HepG2 (cell line): ENCODE results near the gene PPP1R1B. TPM values are rescaled to one million over a fixed set of nuclear protein-coding genes. Genes with fewer than 3 reads are reported as not detected.
A peak's percentile ranks its signal among the peaks of the same experiment; 100 is the strongest.

ENCODE experiments used
- FIP1L1 ChIP-seq: fragments of 200-400 bp; formaldehyde crosslinking; IDR thresholded peaks from 2 replicates; pipeline ENCODE4 v1.6.1; 2018; ENCODE audit warnings: low read depth, mild to moderate bottlenecking, low read length, moderate library complexity, borderline replicate concordance; ENCODE audit not compliant: insufficient read depth
- NR2F2 ChIP-seq: IDR thresholded peaks from 2 replicates; pipeline ENCODE4 v1.6.1; 2012; ENCODE audit warnings: low read depth, inconsistent platforms, borderline replicate concordance
- PHB2 ChIP-seq: fragments of 450-650 bp; IDR thresholded peaks from 2 replicates; pipeline ENCODE4 v1.6.1; 2018; ENCODE audit not compliant: partially characterized antibody
- ZC3H13 ChIP-seq: sonication (generic); formaldehyde crosslinking; IDR thresholded peaks from 2 replicates; pipeline ENCODE4 v1.8.1; 2023; ENCODE audit warnings: mild to moderate bottlenecking, missing genetic modification reagents, moderate library complexity
- ZNF12 ChIP-seq: sonication (generic); formaldehyde crosslinking; IDR thresholded peaks from 2 replicates; pipeline ENCODE4 v1.5.0; 2020; ENCODE audit warnings: missing genetic modification reagents
- ZNF225 ChIP-seq: sonication (generic); formaldehyde crosslinking; IDR thresholded peaks from 2 replicates; pipeline ENCODE4 v1.4.0; 2020; ENCODE audit warnings: mild to moderate bottlenecking, missing genetic modification reagents
- polyA plus RNA-seq, 8 experiments: library from polyadenylated mRNA; depleted of rRNA in 3 of 8; stranded (reverse) in 7 of 8; unstranded in 1 of 8; fragments of >200 nt; fragmentation: Illumina TruSeq in 4 of 8; extraction: Trizol in 4 of 8; gene quantifications; 2 replicates each; pipeline versions ENCODE4 v1.2.1 to v1.2.3, GENCODE V29; 2011 to 2016; ENCODE audit warnings: low read depth in 4 of 8, missing spikeins in 1 of 8, mixed read lengths in 1 of 8; ENCODE audit not compliant: insufficient read depth in 1 of 8
- total RNA-seq, 5 experiments: library from RNA; depleted of rRNA; stranded (reverse); fragments of >200 nt; fragmentation: Illumina TruSeq; extraction: Trizol; gene quantifications; 2 replicates each; pipeline ENCODE4 v1.2.3, GENCODE V29; 2016; ENCODE audit warnings: low read depth in 1 of 5
- TF ChIP-seq, protein P1 (sequence below): sonication (generic); formaldehyde crosslinking; conservative IDR thresholded peaks from 2 replicates; pipeline ENCODE4 v1.4.0; 2020; ENCODE audit warnings: missing genetic modification reagents
- TF ChIP-seq, protein P2 (sequence below): sonication (generic); formaldehyde crosslinking; IDR thresholded peaks from 2 replicates; pipeline ENCODE4 v1.9.0; 2021; ENCODE audit warnings: mild to moderate bottlenecking, missing genetic modification reagents
- TF ChIP-seq, protein P3 (sequence below): sonication (generic); formaldehyde crosslinking; IDR thresholded peaks from 2 replicates; pipeline ENCODE4 v1.4.0; 2020; ENCODE audit warnings: mild to moderate bottlenecking, missing genetic modification reagents
- TF ChIP-seq, protein P4 (sequence below): sonication (generic); formaldehyde crosslinking; IDR thresholded peaks from 2 replicates; pipeline ENCODE4 v1.4.0; 2020; ENCODE audit warnings: mild to moderate bottlenecking, low read depth, missing genetic modification reagents
- TF ChIP-seq, protein P5 (sequence below): sonication (generic); formaldehyde crosslinking; IDR thresholded peaks from 2 replicates; pipeline ENCODE4 v1.5.0; 2020; ENCODE audit warnings: mild to moderate bottlenecking, missing genetic modification reagents, borderline replicate concordance
- TF ChIP-seq, protein P6 (sequence below): IDR thresholded peaks from 2 replicates; pipeline ENCODE4 v1.6.1; 2016; ENCODE audit warnings: low read depth, missing genetic modification reagents, missing compliant biosample characterization

Gene PPP1R1B
- total and polyA plus RNA-seq, 2 of the 13 experiments (the other 11 are each of a cell fraction or from before 2014, with no cell fraction given): 0.08 TPM; not detected in 1

- TF ChIP-seq PHB2 (no peak), FIP1L1 (no peak), ZC3H13 (no peak), NR2F2 (no peak), ZNF225 (CRISPR knock-in tag) (0 out of 2 replicates have a peak, but pooled peaks have one; percentile 22), ZNF12 (CRISPR knock-in tag) (no peak)
- TF ChIP-seq, protein P1, sequence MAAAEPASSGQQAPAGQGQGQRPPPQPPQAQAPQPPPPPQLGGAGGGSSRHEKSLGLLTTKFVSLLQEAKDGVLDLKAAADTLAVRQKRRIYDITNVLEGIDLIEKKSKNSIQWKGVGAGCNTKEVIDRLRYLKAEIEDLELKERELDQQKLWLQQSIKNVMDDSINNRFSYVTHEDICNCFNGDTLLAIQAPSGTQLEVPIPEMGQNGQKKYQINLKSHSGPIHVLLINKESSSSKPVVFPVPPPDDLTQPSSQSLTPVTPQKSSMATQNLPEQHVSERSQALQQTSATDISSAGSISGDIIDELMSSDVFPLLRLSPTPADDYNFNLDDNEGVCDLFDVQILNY: no peak
- TF ChIP-seq, protein P2, sequence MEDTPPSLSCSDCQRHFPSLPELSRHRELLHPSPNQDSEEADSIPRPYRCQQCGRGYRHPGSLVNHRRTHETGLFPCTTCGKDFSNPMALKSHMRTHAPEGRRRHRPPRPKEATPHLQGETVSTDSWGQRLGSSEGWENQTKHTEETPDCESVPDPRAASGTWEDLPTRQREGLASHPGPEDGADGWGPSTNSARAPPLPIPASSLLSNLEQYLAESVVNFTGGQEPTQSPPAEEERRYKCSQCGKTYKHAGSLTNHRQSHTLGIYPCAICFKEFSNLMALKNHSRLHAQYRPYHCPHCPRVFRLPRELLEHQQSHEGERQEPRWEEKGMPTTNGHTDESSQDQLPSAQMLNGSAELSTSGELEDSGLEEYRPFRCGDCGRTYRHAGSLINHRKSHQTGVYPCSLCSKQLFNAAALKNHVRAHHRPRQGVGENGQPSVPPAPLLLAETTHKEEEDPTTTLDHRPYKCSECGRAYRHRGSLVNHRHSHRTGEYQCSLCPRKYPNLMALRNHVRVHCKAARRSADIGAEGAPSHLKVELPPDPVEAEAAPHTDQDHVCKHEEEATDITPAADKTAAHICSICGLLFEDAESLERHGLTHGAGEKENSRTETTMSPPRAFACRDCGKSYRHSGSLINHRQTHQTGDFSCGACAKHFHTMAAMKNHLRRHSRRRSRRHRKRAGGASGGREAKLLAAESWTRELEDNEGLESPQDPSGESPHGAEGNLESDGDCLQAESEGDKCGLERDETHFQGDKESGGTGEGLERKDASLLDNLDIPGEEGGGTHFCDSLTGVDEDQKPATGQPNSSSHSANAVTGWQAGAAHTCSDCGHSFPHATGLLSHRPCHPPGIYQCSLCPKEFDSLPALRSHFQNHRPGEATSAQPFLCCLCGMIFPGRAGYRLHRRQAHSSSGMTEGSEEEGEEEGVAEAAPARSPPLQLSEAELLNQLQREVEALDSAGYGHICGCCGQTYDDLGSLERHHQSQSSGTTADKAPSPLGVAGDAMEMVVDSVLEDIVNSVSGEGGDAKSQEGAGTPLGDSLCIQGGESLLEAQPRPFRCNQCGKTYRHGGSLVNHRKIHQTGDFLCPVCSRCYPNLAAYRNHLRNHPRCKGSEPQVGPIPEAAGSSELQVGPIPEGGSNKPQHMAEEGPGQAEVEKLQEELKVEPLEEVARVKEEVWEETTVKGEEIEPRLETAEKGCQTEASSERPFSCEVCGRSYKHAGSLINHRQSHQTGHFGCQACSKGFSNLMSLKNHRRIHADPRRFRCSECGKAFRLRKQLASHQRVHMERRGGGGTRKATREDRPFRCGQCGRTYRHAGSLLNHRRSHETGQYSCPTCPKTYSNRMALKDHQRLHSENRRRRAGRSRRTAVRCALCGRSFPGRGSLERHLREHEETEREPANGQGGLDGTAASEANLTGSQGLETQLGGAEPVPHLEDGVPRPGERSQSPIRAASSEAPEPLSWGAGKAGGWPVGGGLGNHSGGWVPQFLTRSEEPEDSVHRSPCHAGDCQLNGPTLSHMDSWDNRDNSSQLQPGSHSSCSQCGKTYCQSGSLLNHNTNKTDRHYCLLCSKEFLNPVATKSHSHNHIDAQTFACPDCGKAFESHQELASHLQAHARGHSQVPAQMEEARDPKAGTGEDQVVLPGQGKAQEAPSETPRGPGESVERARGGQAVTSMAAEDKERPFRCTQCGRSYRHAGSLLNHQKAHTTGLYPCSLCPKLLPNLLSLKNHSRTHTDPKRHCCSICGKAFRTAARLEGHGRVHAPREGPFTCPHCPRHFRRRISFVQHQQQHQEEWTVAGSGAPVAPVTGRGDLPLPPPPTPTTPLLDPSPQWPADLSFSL (CRISPR knock-in tag): 0 out of 2 replicates have a peak, but pooled peaks have one; percentile 39
- TF ChIP-seq, protein P3, sequence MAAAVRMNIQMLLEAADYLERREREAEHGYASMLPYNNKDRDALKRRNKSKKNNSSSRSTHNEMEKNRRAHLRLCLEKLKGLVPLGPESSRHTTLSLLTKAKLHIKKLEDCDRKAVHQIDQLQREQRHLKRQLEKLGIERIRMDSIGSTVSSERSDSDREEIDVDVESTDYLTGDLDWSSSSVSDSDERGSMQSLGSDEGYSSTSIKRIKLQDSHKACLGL (CRISPR knock-in tag): no peak
- TF ChIP-seq, protein P4, sequence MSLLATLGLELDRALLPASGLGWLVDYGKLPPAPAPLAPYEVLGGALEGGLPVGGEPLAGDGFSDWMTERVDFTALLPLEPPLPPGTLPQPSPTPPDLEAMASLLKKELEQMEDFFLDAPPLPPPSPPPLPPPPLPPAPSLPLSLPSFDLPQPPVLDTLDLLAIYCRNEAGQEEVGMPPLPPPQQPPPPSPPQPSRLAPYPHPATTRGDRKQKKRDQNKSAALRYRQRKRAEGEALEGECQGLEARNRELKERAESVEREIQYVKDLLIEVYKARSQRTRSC (CRISPR knock-in tag): no peak
- TF ChIP-seq, protein P5, sequence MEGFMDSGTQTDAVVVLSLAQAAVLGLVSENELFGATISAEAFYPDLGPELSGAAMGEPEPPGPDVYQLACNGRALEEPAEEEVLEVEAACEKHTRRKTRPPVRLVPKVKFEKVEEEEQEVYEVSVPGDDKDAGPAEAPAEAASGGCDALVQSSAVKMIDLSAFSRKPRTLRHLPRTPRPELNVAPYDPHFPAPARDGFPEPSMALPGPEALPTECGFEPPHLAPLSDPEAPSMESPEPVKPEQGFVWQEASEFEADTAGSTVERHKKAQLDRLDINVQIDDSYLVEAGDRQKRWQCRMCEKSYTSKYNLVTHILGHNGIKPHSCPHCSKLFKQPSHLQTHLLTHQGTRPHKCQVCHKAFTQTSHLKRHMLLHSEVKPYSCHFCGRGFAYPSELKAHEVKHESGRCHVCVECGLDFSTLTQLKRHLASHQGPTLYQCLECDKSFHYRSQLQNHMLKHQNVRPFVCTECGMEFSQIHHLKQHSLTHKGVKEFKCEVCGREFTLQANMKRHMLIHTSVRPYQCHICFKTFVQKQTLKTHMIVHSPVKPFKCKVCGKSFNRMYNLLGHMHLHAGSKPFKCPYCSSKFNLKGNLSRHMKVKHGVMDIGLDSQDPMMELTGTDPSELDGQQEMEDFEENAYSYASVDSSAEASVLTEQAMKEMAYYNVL (CRISPR knock-in tag): no peak
- TF ChIP-seq, protein P6, sequence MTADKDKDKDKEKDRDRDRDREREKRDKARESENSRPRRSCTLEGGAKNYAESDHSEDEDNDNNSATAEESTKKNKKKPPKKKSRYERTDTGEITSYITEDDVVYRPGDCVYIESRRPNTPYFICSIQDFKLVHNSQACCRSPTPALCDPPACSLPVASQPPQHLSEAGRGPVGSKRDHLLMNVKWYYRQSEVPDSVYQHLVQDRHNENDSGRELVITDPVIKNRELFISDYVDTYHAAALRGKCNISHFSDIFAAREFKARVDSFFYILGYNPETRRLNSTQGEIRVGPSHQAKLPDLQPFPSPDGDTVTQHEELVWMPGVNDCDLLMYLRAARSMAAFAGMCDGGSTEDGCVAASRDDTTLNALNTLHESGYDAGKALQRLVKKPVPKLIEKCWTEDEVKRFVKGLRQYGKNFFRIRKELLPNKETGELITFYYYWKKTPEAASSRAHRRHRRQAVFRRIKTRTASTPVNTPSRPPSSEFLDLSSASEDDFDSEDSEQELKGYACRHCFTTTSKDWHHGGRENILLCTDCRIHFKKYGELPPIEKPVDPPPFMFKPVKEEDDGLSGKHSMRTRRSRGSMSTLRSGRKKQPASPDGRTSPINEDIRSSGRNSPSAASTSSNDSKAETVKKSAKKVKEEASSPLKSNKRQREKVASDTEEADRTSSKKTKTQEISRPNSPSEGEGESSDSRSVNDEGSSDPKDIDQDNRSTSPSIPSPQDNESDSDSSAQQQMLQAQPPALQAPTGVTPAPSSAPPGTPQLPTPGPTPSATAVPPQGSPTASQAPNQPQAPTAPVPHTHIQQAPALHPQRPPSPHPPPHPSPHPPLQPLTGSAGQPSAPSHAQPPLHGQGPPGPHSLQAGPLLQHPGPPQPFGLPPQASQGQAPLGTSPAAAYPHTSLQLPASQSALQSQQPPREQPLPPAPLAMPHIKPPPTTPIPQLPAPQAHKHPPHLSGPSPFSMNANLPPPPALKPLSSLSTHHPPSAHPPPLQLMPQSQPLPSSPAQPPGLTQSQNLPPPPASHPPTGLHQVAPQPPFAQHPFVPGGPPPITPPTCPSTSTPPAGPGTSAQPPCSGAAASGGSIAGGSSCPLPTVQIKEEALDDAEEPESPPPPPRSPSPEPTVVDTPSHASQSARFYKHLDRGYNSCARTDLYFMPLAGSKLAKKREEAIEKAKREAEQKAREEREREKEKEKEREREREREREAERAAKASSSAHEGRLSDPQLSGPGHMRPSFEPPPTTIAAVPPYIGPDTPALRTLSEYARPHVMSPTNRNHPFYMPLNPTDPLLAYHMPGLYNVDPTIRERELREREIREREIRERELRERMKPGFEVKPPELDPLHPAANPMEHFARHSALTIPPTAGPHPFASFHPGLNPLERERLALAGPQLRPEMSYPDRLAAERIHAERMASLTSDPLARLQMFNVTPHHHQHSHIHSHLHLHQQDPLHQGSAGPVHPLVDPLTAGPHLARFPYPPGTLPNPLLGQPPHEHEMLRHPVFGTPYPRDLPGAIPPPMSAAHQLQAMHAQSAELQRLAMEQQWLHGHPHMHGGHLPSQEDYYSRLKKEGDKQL (CRISPR knock-in tag): no peak
Measured at GRCh38 chr17:39674179-39674578, 47.4 kb downstream of the PPP1R1B start (continued).
